Upper lobe of left lung (tissue), 6 donors: ENCODE results near the gene DNAJC1. TPM values are rescaled to one million over a fixed set of nuclear protein-coding genes. Genes with fewer than 3 reads are reported as not detected.

Experiments
- ATAC-seq, 2 donors: fragments of 200-7000 bp; cut with Tn5 transposase; one replicate each; pipeline ENCODE4 v1.9.1; 2022; ENCODE audit warnings: mild to moderate bottlenecking in 2 of 2, moderate library complexity in 2 of 2; ENCODE audit not compliant: low FRiP score in 2 of 2
- DNase-seq, 2 donors: peaks; one replicate each; pipeline ENCODE4 v3.0.0-alpha.2; 2019 to 2020
- H3K27ac ChIP-seq, 4 donors: fragments of 200-600 bp; sonication (generic); one replicate each; pipeline ENCODE4 v1.5.1; 2016 to 2019
- H3K27me3 ChIP-seq, 4 donors: fragments of 200-600 bp; sonication (generic); one replicate each; pipeline ENCODE4 v1.5.1; 2017 to 2019
- H3K36me3 ChIP-seq, 4 donors: fragments of 200-600 bp; sonication (generic); one replicate each; pipeline ENCODE4 v1.5.1; 2016 to 2019
- H3K4me1 ChIP-seq, 4 donors: fragments of 200-600 bp; sonication (generic); one replicate each; pipeline ENCODE4 v1.5.1; 2018 to 2019
- H3K4me3 ChIP-seq, 4 donors: fragments of 200-600 bp; sonication (generic); one replicate each; pipeline ENCODE4 v1.5.1; 2017 to 2019; ENCODE audit warnings: mild to moderate bottlenecking in 2 of 4, moderate library complexity in 1 of 4
- H3K9me3 ChIP-seq, 4 donors: fragments of 200-600 bp; sonication (generic); one replicate each; pipeline ENCODE4 v1.5.1; 2018 to 2019
- EP300 ChIP-seq, 4 donors: sonication (generic); formaldehyde crosslinking; IDR thresholded peaks; one replicate each; pipeline ENCODE4 v1.5.1; 2017; ENCODE audit warnings: antibody characterized with exemption in 4 of 4, control low read depth in 2 of 4
- POLR2A ChIP-seq, 4 donors: fragments of 450-650 bp; IDR thresholded peaks; one replicate each; pipeline ENCODE4 v1.5.1; 2016 to 2017; ENCODE audit warnings: antibody characterized with exemption in 4 of 4, mild to moderate bottlenecking in 2 of 4
- POLR2AphosphoS5 ChIP-seq, 2 donors: sonication (generic); formaldehyde crosslinking; IDR thresholded peaks; one replicate each; pipeline ENCODE4 v1.5.1; 2017; ENCODE audit warnings: antibody characterized with exemption in 2 of 2
- WGBS, 2 donors: methylation state at CpG; one replicate each; pipeline ENCODE4 v1.1.5; 2017 to 2018; 5-methylcytosine and 5-hydroxymethylcytosine counted together
- total RNA-seq, 6 donors: library from RNA; depleted of rRNA in 4 of 6; stranded (reverse); fragments of >200 nt in 4 of 6; gene quantifications; one replicate each; pipeline versions ENCODE4 v1.1.0 to v1.2.1, GENCODE V29; 2016 to 2021
- TF ChIP-seq, protein P1 (sequence below), 6 experiments: fragments of 450-650 bp in 4 of 6; fragments of 200-600 bp in 2 of 6; sonication (generic) in 2 of 6; IDR thresholded peaks; one replicate each; pipeline ENCODE4 v1.5.1; 2016 to 2019; ENCODE audit warnings: antibody characterized with exemption in 6 of 6
- donor health status: DM: no; HTN: no; CAD: no; lungs with moderate emphysema.
- donor health status: DM: no; HTN: yes; CAD: no; lungs with severe emphysema.

Gene DNAJC1
- total RNA-seq, 6 donors from 2014 or later: 30.8 to 106 (median 74.1) TPM

DNA sequence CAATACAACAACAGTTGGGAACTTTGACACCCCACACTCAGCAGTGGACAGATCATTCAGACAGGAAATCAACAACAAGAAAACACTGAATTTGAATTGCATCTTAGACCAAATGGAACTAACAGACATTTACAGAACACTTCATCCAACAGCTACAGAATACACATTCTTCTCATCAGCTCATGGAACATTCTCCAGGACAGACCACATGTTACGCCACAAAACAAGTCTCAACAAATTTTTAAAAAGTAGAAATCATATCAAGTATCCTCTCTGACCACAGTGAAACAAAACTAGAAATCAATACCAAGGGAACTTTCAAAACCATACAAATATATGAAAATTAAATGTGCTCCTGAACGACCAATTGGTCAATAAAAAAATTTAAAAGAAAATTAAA lies 212.3 kb downstream of the DNAJC1 start:
- TF ChIP-seq POLR2A (IDR thresholded peaks at IDR 0.05) (no peak), EP300 (IDR thresholded peaks at IDR 0.05) (no peak)
- H3K36me3 ChIP-seq: no peaks in the 10 kb centered on the region
- no peak overlapping the region for H3K27ac ChIP-seq
- no peak for DNase-seq
- no peak for ATAC-seq
- no peak overlapping the region for H3K4me3 ChIP-seq
- H3K27me3 ChIP-seq: no peaks in the 10 kb centered on the region
- no peaks in the 10 kb centered on the region for H3K4me1 ChIP-seq
- H3K9me3 ChIP-seq: no peaks in the 10 kb centered on the region
- WGBS, 2 donors: 94% methylated on average over 2 of the region's 2 CpGs

DNA sequence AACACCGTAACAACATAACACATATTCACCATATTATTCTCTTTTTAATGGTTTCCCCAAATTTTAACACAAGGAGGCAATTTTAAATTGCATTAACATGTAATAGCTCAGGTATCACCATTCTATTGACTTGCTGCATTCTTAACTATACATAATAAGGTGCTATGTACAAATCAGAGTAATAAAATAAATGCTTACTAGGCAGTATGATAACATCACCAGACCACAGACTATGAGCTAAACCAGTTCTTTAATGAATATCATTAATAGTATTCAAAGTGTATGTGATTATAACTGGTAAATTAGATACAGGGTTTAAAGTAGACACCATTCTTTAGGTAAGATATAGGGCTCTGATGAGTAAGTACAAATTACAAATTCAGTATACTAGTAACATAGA lies 226.6 kb downstream of the DNAJC1 start:
- Histone ChIP-seq H3K4me3 (no peak overlapping the region), H3K27me3 (no peaks in the 10 kb centered on the region), H3K36me3 (peaks cover 0 to under 1% (median 0%) of the 10 kb centered on the region in 4 donors), H3K9me3 (no peaks in the 10 kb centered on the region), H3K27ac (no peak overlapping the region), H3K4me1 (no peaks in the 10 kb centered on the region)
- WGBS, 2 donors: 97 to 100% methylated on average over 1 of the region's 1 CpG
- DNase-seq (no peak), ATAC-seq (no peak)
- TF ChIP-seq EP300 (IDR thresholded peaks at IDR 0.05): no peak

DNA sequence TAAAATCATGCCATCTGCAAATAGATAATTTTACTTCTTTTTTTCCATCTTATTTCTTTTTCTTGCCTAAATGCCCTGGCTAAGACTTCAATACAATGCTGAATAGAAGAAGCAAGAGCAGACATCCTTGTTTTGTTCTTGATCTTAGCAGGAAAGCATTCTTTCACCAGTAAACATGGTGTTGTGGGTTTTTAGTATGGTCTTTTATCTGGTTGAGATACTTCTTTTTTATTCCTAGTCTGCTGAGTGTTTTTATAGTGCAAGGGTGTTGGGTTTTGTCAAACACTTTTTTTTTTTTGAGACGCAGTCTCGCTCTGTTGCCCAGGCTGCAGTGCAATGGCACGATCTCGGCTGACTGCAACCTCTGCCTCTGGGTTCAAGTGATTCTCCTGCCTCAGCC lies 232.3 kb downstream of the DNAJC1 start:
- H3K4me1 ChIP-seq: no peaks in the 10 kb centered on the region
- peaks cover 0 to 3% (median 0%) of the 10 kb centered on the region in 4 donors for H3K36me3 ChIP-seq
- H3K9me3 ChIP-seq: no peaks in the 10 kb centered on the region
- H3K27me3 ChIP-seq: no peaks in the 10 kb centered on the region
- H3K4me3 ChIP-seq: no peak overlapping the region
- DNase-seq (no peak), ATAC-seq (no peak)
- TF ChIP-seq EP300 (IDR thresholded peaks at IDR 0.05) (no peak), POLR2A (IDR thresholded peaks at IDR 0.05) (no peak), POLR2AphosphoS5 (IDR thresholded peaks at IDR 0.05) (no peak)
- TF ChIP-seq, protein P1, sequence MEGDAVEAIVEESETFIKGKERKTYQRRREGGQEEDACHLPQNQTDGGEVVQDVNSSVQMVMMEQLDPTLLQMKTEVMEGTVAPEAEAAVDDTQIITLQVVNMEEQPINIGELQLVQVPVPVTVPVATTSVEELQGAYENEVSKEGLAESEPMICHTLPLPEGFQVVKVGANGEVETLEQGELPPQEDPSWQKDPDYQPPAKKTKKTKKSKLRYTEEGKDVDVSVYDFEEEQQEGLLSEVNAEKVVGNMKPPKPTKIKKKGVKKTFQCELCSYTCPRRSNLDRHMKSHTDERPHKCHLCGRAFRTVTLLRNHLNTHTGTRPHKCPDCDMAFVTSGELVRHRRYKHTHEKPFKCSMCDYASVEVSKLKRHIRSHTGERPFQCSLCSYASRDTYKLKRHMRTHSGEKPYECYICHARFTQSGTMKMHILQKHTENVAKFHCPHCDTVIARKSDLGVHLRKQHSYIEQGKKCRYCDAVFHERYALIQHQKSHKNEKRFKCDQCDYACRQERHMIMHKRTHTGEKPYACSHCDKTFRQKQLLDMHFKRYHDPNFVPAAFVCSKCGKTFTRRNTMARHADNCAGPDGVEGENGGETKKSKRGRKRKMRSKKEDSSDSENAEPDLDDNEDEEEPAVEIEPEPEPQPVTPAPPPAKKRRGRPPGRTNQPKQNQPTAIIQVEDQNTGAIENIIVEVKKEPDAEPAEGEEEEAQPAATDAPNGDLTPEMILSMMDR (IDR thresholded peaks at IDR 0.05): no peak
- WGBS, 2 donors: 91 to 98% methylated on average over 4 of the region's 4 CpGs
- H3K27ac ChIP-seq: no peak overlapping the region

DNA sequence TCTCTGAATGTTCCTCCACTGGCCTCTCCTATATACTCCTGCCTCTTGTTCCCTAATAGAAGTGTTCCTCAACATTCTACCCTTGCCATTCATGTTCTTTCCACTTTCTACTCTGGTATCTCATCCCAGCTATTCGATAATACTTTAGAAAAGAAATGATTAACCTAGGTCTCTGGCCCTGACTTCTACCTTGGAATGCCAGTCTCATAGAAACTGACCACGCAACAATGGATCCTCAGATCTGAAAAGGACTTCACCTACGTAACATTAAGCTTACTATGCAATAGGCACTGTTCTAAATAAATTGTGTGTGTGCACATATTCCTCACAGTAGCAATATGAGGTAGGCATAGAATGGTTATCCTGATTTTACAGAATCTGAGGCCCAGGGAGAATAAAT lies 234.5 kb downstream of the DNAJC1 start:
- Histone ChIP-seq H3K4me3 (no peak overlapping the region), H3K27me3 (no peaks in the 10 kb centered on the region), H3K27ac (no peak overlapping the region), H3K36me3 (peaks cover 0 to 3% (median 0%) of the 10 kb centered on the region in 4 donors), H3K9me3 (no peaks in the 10 kb centered on the region), H3K4me1 (no peaks in the 10 kb centered on the region)
- TF ChIP-seq POLR2A (IDR thresholded peaks at IDR 0.05) (no peak), POLR2AphosphoS5 (IDR thresholded peaks at IDR 0.05) (no peak), EP300 (IDR thresholded peaks at IDR 0.05) (no peak)
- TF ChIP-seq, protein P1 (IDR thresholded peaks at IDR 0.05): no peak
- ATAC-seq (no peak), DNase-seq (no peak)
- WGBS, 2 donors: 90 to 91% methylated on average over 3 of the region's 3 CpGs

DNA sequence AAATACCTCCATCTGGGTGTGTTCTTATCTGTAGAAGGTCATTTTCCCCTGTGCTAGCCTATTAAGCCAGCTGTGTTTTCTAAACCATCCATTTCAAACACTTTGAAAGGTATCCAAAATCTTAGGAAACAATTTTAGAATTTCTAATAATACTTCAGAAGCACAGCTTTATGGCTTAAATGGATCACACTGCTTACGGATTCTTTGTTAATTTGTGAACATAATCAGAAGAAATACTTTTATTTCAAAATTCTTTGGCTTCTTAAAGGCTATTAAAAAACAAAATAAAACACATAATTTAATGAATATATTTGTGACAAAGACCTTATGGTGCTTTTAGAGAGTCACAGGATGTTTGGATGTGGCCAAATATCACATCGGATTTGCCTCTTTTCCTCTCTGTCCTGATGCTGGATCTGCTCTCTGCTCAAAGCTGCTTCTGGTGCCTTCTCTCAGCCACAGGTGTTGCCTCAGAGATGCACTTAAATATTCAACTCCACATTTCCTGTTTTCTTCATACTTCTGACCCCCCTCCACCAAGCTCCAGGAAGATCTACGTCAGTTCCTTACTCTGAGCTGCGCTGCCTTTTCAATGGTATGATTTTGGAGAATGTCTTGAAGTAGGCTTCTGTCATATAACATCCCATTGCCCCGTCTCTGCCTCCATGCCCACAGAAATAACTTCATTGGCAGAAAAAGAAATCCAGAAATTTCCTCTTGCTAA lies 238.9 kb downstream of the DNAJC1 start:
- ATAC-seq: no peak
- H3K9me3 ChIP-seq: no peaks in the 10 kb centered on the region
- WGBS, 2 donors: 75 to 80% methylated on average over 5 of the region's 5 CpGs
- H3K36me3 ChIP-seq: no peaks in the 10 kb centered on the region
- DNase-seq: no peak
- no peaks in the 10 kb centered on the region for H3K4me1 ChIP-seq
- H3K27me3 ChIP-seq: no peaks in the 10 kb centered on the region
- no peak for TF ChIP-seq EP300 (IDR thresholded peaks at IDR 0.05)
- TF ChIP-seq POLR2A (IDR thresholded peaks at IDR 0.05): no peak
- TF ChIP-seq, protein P1 (IDR thresholded peaks at IDR 0.05): no peak
- no peak for TF ChIP-seq POLR2AphosphoS5 (IDR thresholded peaks at IDR 0.05)
- H3K27ac ChIP-seq: no peak overlapping the region
- H3K4me3 ChIP-seq: no peak overlapping the region

DNA sequence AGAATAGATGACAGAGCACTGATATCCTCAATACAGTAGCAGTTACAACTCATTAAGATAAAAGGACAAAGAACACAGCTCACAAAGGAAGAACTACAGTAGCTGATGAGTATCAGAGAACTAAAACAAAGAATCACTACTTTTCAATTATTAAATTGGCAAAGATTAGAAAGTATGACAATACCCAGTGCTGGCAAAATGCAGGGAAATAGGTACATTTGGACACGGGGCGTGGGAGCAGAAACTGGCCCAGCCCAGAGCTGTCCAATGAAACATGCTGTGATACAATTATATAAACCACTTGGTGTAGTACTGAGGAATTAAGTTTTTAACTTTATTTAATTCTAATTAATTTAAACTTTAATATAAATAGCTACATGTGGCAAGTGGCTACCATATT lies 243.2 kb downstream of the DNAJC1 start:
- Histone ChIP-seq H3K36me3 (peaks cover 4 to 36% (median 13%) of the 10 kb centered on the region in 4 donors), H3K27me3 (no peaks in the 10 kb centered on the region), H3K4me1 (no peaks in the 10 kb centered on the region), H3K27ac (no peak overlapping the region), H3K9me3 (no peaks in the 10 kb centered on the region), H3K4me3 (no peak overlapping the region)
- WGBS, 2 donors: 98 to 100% methylated on average over 2 of the region's 2 CpGs
- DNase-seq (no peak), ATAC-seq (no peak)
- no peak for TF ChIP-seq POLR2AphosphoS5 (IDR thresholded peaks at IDR 0.05)
- no peak for TF ChIP-seq POLR2A (IDR thresholded peaks at IDR 0.05)
- TF ChIP-seq, protein P1 (IDR thresholded peaks at IDR 0.05): no peak
- no peak for TF ChIP-seq EP300 (IDR thresholded peaks at IDR 0.05)
